Measurements from ENCODE around the gene PRKX.
A peak's percentile ranks its signal among the peaks of the same experiment; 100 is the strongest.
"Not testable (repeated sequence)": the region's sequence is repeated elsewhere in the genome, so short reads cannot be mapped to it uniquely, and the experiment has no call there.

Gene PRKX

DNA sequence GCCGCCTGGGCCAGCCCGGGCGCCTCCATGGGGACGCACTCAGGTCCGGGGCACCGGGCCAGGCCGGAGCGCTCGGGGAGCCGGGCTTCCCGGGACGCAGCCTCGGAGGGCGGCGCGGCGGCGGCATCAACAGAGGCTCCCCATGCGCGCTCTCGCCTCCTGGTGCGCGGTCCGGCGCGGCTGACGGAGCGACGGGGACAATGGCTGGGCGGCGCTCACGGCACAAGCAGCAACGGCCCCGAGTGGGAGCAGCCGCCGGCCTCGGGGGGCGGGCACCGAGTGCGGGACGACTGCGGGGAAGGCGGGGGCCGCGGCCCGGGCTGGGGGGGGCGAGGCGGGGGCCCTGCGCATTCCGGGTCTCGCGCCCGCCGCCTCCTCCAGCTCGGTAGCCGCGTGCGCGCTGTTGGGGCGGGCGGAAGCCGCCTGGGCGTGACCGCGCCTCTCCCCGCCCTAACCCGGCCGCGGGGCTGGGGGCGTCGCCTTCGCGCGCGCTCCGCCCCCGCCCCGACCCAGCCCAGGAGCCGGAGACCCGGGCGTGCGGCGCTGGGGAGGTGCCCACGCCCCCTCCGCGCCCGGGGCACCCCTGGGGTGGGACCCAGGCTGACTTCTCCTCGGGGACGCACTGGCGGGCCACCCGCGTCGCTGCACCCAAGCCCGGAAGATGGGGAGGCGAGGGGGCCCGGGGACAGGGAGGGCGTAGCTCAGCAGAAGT is at the start of gene PRKX:
PRKX (minus strand) TSS at position 425 of the 712 bp plus-strand sequence; CDS start at position 29, 396 bp downstream.
- peak; percentile 44 for DNase-seq

GRCh38 chrX:3763111-3763510 is 49.7 kb upstream of the PRKX start:
- DNase-seq = no peak

- no peak for DNase-seq
These were observed 44.1 kb upstream of the PRKX start for GRCh38 chrX:3757510-3758025.

DNA sequence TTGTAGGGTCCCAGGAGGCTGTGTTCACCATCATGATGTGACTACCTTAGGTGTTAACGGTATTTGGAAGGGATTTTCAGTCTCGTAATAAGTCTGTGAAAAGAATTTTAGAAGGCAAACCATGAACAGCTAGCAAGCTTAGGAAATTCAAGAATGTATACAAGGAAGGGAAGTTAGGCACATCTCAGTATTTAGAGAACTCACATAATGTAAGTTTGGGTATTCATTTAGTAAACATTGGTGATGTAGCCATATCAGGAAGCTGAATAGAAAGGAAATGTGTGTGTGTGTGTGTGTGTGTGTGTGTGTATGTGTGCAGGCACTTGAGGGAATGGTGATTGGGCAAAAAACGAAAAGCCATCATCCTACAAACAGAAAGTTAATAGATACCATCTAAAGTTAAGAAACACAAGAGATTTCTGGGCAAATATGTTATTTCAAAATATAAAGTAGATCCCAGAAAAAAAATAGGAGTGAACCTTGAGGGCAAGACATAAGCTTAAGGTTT is 34.7 kb upstream of the PRKX start:
- no peak for DNase-seq

GRCh38 chrX:3743801-3744439 is 30.5 kb upstream of the PRKX start:
- DNase-seq = peak; percentile 3

- not testable (repeated sequence) for DNase-seq
These were observed 27.5 kb upstream of the PRKX start for GRCh38 chrX:3740946-3741345.

DNA sequence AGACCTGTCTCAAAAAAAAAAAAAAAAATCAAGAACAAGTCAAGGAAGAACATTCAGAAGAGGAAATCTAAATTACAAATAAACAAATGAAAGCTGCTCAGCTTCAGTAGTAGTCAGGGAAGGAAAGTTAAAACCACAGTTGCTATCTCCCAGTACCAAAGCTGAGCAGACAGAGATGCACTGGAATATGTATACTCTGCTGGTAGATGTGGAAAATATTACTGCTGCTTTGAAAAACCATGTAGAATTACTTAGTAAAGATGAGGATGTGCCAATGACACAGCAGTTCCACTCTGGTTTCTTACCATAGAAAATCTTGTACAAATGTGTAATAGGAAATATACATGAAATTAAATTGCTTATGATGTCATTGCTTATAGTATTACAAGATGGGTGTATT is 25.1 kb upstream of the PRKX start:
- no peak for DNase-seq

GRCh38 chrX:3736536-3736935 is 23.1 kb upstream of the PRKX start:
- DNase-seq = not testable (repeated sequence)

- DNase-seq = not testable (repeated sequence)
These were observed 22.4 kb upstream of the PRKX start for GRCh38 chrX:3735891-3736290.

GRCh38 chrX:3734456-3734855 is 21.0 kb upstream of the PRKX start:
- DNase-seq = not testable (repeated sequence)

GRCh38 chrX:3733043-3733430 is 19.6 kb upstream of the PRKX start:
- DNase-seq = no peak

GRCh38 chrX:3732326-3733042 is 19.0 kb upstream of the PRKX start:
- not testable (repeated sequence) for DNase-seq

GRCh38 chrX:3728454-3728853 is 15.0 kb upstream of the PRKX start:
- no peak for DNase-seq

DNA sequence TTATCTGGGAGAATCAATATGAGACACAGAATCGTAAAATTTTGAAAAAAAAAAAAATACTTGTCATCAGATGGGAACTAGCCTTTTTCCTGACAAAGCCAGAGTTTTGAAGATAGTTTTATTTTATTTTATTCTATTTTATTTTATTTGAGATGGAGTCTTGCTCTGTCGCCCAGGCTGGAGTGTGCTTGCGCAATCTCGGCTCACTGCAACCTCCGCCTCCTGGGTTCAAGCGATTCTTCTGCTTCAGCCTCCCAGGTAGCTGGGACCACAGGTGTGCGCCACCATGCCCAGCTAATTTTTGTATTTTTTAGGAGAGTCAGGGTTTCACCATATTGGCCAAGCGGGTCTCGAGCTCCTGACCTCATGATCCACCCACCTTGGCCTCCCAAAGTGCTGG is 10.0 kb upstream of the PRKX start:
- not testable (repeated sequence) for DNase-seq

- DNase-seq = no peak
These were observed 4.4 kb upstream of the PRKX start for GRCh38 chrX:3717742-3718420.

DNA sequence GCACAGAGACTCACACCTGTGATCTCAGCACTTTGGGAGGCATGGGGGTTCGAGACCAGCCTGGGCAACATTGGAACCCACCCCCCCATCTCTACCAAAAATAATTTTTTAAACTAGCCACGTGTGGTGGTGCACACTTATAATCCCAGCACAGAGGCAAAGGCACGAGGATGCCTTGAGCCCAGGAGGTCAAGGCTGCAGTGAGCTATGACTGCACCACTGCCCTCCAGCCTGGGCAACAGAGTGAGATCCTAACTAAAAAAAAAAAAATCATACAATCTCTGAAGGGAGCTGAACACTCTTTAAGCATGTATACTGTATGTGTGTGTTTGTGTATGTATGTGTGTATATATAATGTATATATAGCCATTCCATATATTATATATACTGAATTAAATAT is 2.5 kb upstream of the PRKX start:
- no peak for DNase-seq

GRCh38 chrX:3714706-3715479 is 1.4 kb upstream of the PRKX start:
- DNase-seq = not testable (repeated sequence)

GRCh38 chrX:3713937-3714434 is 537 bp upstream of the PRKX start:
- DNase-seq = no peak

DNA sequence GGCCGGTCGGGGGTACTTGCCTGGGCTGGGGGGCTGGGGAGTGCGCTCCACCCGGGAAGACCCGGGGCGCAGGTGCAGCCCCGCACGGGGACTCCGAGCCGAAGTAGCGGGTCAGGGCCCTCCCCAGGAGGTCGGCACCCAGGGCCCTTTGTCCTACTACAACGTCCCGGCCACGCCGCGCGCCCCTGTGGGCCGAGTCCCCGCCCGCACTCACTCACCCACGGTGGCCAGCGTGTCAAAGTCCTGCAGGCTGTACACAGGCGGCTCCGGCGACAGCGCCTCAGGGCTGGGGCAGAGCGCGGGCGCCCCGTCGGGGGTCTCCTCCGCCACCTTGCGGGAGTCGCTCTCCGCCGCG is 602 bp downstream of the PRKX start:
- DNase-seq = no peak

- DNase-seq = no peak
These were observed 1.2 kb downstream of the PRKX start for GRCh38 chrX:3712051-3712869.

DNA sequence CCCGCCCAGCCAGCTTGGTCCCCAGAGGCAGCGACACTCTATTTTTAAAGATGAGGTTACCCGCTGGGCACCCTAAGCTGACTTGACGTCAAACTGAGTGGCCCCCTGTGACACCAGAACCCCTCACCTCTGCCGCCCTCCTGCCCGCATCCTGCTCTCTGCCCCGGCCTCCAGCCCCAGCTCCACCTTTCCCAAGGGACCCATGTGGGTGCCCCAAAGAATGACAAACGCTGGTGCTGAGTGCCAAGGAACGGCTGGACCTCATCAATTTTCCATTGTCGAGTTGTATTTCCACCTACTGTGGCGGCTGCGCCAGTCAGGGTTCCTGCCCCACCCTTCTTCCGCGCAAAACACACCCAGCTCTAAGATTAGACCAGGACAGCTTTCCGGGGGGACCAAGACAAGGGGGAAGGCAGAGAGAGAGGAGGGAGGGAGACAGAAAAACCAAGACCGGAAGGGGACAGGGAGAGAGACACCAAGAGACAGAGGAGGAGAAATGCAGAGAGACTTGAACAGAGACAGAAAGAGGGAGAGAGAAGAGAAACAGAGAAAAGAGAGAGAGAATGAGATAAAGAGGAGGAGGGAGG is 2.0 kb downstream of the PRKX start:
- no peak for DNase-seq
